Upper lobe of left lung (tissue), 6 donors: ENCODE results near the gene RRP1. TPM values are rescaled to one million over a fixed set of nuclear protein-coding genes. Genes with fewer than 3 reads are reported as not detected.

ENCODE experiments used
- ATAC-seq, 2 donors: fragments of 200-7000 bp; cut with Tn5 transposase; one replicate each; pipeline ENCODE4 v1.9.1; 2022; ENCODE audit warnings: mild to moderate bottlenecking in 2 of 2, moderate library complexity in 2 of 2; ENCODE audit not compliant: low FRiP score in 2 of 2
- DNase-seq, 2 donors: peaks; one replicate each; pipeline ENCODE4 v3.0.0-alpha.2; 2019 to 2020
- H3K27ac ChIP-seq, 4 donors: fragments of 200-600 bp; sonication (generic); one replicate each; pipeline ENCODE4 v1.5.1; 2016 to 2019
- H3K27me3 ChIP-seq, 4 donors: fragments of 200-600 bp; sonication (generic); one replicate each; pipeline ENCODE4 v1.5.1; 2017 to 2019
- H3K36me3 ChIP-seq, 4 donors: fragments of 200-600 bp; sonication (generic); one replicate each; pipeline ENCODE4 v1.5.1; 2016 to 2019
- H3K4me1 ChIP-seq, 4 donors: fragments of 200-600 bp; sonication (generic); one replicate each; pipeline ENCODE4 v1.5.1; 2018 to 2019
- H3K4me3 ChIP-seq, 4 donors: fragments of 200-600 bp; sonication (generic); one replicate each; pipeline ENCODE4 v1.5.1; 2017 to 2019; ENCODE audit warnings: mild to moderate bottlenecking in 2 of 4, moderate library complexity in 1 of 4
- H3K9me3 ChIP-seq, 4 donors: fragments of 200-600 bp; sonication (generic); one replicate each; pipeline ENCODE4 v1.5.1; 2018 to 2019
- CTCF ChIP-seq, 6 experiments: fragments of 450-650 bp in 4 of 6; fragments of 200-600 bp in 2 of 6; sonication (generic) in 2 of 6; IDR thresholded peaks; one replicate each; pipeline ENCODE4 v1.5.1; 2016 to 2019; ENCODE audit warnings: antibody characterized with exemption in 6 of 6
- EP300 ChIP-seq, 4 donors: sonication (generic); formaldehyde crosslinking; IDR thresholded peaks; one replicate each; pipeline ENCODE4 v1.5.1; 2017; ENCODE audit warnings: antibody characterized with exemption in 4 of 4, control low read depth in 2 of 4
- POLR2A ChIP-seq, 4 donors: fragments of 450-650 bp; IDR thresholded peaks; one replicate each; pipeline ENCODE4 v1.5.1; 2016 to 2017; ENCODE audit warnings: antibody characterized with exemption in 4 of 4, mild to moderate bottlenecking in 2 of 4
- POLR2AphosphoS5 ChIP-seq, 2 donors: sonication (generic); formaldehyde crosslinking; IDR thresholded peaks; one replicate each; pipeline ENCODE4 v1.5.1; 2017; ENCODE audit warnings: antibody characterized with exemption in 2 of 2
- WGBS, 2 donors: methylation state at CpG; one replicate each; pipeline ENCODE4 v1.1.5; 2017 to 2018; 5-methylcytosine and 5-hydroxymethylcytosine counted together
- total RNA-seq, 6 donors: library from RNA; depleted of rRNA in 4 of 6; stranded (reverse); fragments of >200 nt in 4 of 6; gene quantifications; one replicate each; pipeline versions ENCODE4 v1.1.0 to v1.2.1, GENCODE V29; 2016 to 2021
- donor health status: DM: no; HTN: no; CAD: no; lungs with moderate emphysema.
- donor health status: DM: no; HTN: yes; CAD: no; lungs with severe emphysema.

The RRP1 gene
- total RNA-seq, 6 donors from 2014 or later = 12.0 to 25.1 (median 20.9) TPM

GRCh38 chr21:43770066-43770655, 19.2 kb upstream of the RRP1 start:
- no peak overlapping the region for H3K27ac ChIP-seq
- 87 to 91% methylated on average over 17 to 21 of the region's 21 CpGs for WGBS, 2 donors
- peaks cover 5 to 23% (median 18%) of the 10 kb centered on the region in 4 donors for H3K36me3 ChIP-seq
- no peak overlapping the region for H3K4me3 ChIP-seq
- peaks cover 7 to 41% (median 17%) of the 10 kb centered on the region in 4 donors for H3K4me1 ChIP-seq
- no peak for ATAC-seq
- peak in 1 of 2 donors; percentile 59 for DNase-seq
- H3K9me3 ChIP-seq = no peaks in the 10 kb centered on the region
- no peak for TF ChIP-seq POLR2A (IDR thresholded peaks at IDR 0.05)
- no peak for TF ChIP-seq EP300 (IDR thresholded peaks at IDR 0.05)
- TF ChIP-seq POLR2AphosphoS5 (IDR thresholded peaks at IDR 0.05) = no peak
- TF ChIP-seq CTCF (IDR thresholded peaks at IDR 0.05) = no peak
- H3K27me3 ChIP-seq = no peaks in the 10 kb centered on the region

DNA sequence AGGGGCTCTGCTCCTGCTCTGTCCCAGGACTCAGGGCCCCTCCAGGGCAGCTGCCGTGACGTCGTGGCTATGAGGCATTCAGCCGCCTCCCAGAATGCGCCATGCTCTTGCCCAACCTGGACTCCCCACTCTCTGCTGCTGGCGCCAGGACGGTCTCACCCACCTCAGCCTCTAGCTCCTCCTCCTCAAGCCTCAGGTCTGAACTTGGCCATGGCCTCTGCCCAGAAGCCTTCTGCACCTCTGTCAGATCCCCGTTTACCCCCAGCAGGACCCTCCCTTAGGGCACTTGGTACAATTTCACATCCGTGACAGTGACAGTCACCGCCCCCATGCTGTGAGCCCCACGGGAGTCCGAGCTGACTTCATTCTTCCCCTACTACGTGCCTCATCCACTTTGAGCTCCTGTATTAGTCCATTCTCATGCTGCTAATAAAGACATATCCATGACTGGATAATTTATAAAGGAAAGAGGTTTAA, 18.1 kb upstream of the RRP1 start:
- Histone ChIP-seq H3K4me3 (peak overlapping the region in 1 of 4 donors; percentile 12), H3K27me3 (no peaks in the 10 kb centered on the region), H3K27ac (peak overlapping the region in 1 of 4 donors; percentile 35), H3K4me1 (peaks cover 9 to 45% (median 21%) of the 10 kb centered on the region in 4 donors), H3K9me3 (no peaks in the 10 kb centered on the region), H3K36me3 (peaks cover 5 to 23% (median 18%) of the 10 kb centered on the region in 4 donors)
- 81 to 83% methylated on average over 13 of the region's 13 CpGs for WGBS, 2 donors
- TF ChIP-seq POLR2AphosphoS5 (IDR thresholded peaks at IDR 0.05) (no peak), EP300 (IDR thresholded peaks at IDR 0.05) (no peak), POLR2A (IDR thresholded peaks at IDR 0.05) (no peak), CTCF (IDR thresholded peaks at IDR 0.05) (no peak)
- DNase-seq (peak in 1 of 2 donors; percentile 44), ATAC-seq (no peak)

DNA sequence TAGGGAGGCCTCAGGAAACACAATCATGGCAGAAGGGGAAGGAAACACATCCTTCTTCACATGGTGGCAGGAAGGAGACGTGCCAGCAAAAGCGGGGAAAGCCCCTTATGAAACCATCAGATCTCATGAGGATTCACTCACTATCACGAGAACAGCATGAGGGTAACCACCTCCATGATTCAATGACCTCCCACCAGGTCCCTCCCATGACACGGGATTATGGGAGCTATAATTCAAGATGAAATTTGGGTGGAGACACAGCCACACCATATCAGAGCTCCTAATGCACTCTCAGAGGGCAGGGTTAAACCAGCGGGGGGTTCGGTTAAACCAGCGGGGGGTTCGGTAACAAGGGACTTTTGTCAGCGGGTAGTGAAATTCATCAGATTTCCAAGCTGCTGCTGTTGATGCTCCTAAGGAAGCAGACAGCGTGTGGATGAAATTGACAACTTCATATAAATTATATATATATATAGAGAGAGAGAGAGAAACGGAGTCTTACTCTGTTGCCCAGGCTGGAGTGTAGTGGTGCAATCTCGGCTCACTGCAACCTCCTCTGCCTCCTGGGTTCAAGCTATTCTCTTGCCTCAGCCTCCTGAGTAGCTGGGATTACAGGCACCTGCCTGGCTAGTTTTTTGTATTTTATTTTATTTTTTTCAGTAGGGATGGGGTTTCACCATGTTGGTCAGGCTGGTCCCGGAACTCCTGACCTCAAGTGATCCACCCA, 17.5 kb upstream of the RRP1 start:
- Histone ChIP-seq H3K27ac (peak overlapping the region in 2 of 4 donors; percentile 5 to 35), H3K4me1 (peaks cover 9 to 45% (median 21%) of the 10 kb centered on the region in 4 donors), H3K36me3 (peaks cover 5 to 23% (median 18%) of the 10 kb centered on the region in 4 donors), H3K4me3 (no peak overlapping the region), H3K9me3 (no peaks in the 10 kb centered on the region), H3K27me3 (no peaks in the 10 kb centered on the region)
- TF ChIP-seq POLR2A (IDR thresholded peaks at IDR 0.05) (peak in 1 of 4 donors; percentile 35), CTCF (IDR thresholded peaks at IDR 0.05) (no peak), EP300 (IDR thresholded peaks at IDR 0.05) (peak in 1 of 4 donors; percentile 69)
- no peak for ATAC-seq
- DNase-seq = no peak
- WGBS, 2 donors = 73 to 87% methylated on average over 13 of the region's 13 CpGs

DNA sequence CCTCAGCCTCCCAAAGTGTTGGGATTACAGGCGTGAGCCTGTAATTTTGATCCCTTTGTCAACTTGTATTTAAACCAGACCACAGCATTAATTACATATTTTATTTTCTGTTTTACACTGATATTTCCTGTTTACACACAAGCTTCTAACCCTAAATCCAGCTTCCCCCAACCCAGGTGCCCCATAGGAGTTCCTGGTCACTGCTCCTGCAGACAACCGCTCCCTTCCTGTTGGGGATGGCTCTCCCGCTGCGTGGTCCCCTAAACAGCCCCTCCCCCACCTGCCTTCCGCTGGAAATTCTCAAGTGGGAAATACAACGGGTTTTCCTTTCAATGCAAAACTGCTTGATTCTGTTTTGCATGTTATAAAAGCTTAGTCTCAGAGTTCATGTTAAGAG, 17.0 kb upstream of the RRP1 start:
- 52 to 56% methylated on average over 6 of the region's 6 CpGs for WGBS, 2 donors
- Histone ChIP-seq H3K4me1 (peaks cover 9 to 44% (median 21%) of the 10 kb centered on the region in 4 donors), H3K9me3 (no peaks in the 10 kb centered on the region), H3K36me3 (peaks cover 5 to 23% (median 18%) of the 10 kb centered on the region in 4 donors), H3K4me3 (no peak overlapping the region), H3K27ac (peak overlapping the region in 1 of 4 donors; percentile 5), H3K27me3 (no peaks in the 10 kb centered on the region)
- DNase-seq = no peak
- TF ChIP-seq POLR2A (IDR thresholded peaks at IDR 0.05) (no peak), EP300 (IDR thresholded peaks at IDR 0.05) (no peak), POLR2AphosphoS5 (IDR thresholded peaks at IDR 0.05) (no peak), CTCF (IDR thresholded peaks at IDR 0.05) (no peak)
- ATAC-seq = no peak
